B cell (primary cell): ENCODE measurements around the gene SLC10A2. TPM values are rescaled to one million over a fixed set of nuclear protein-coding genes. Genes with fewer than 3 reads are reported as not detected.

Experiments
- ATAC-seq: fragments of 200-7000 bp; cut with Tn5 transposase; one replicate; pipeline ENCODE4 v1.10.0; 2021; ENCODE audit warnings: low read depth, mild to moderate bottlenecking, moderate number of reproducible peaks, moderate library complexity
- CTCF ChIA-PET: fragments of 350-600 bp; sonication (Branson Sonifier 250); formaldehyde crosslinking; loops from one replicate; lab custom pipeline; 2021; ENCODE audit warnings: antibody characterized with exemption, inconsistent platforms; lab: Charles Lee
- POLR2A ChIA-PET: fragments of 350-600 bp; sonication (Branson Sonifier 250); formaldehyde crosslinking; loops from one replicate; lab custom pipeline; 2021; ENCODE audit warnings: antibody characterized with exemption; lab: Charles Lee
- DNase-seq: peaks from one replicate; pipeline ENCODE4 v3.0.0; 2013
- H2AFZ ChIP-seq: 2 replicates; pipeline ENCODE4 v1.6.1; 2012; ENCODE audit warnings: mild to moderate bottlenecking, low read depth, low read length; ENCODE audit not compliant: insufficient read depth, poor library complexity, severe bottlenecking
- H3K27ac ChIP-seq, 2 donors: 1 replicate in 1 of 2; 2 replicates in 1 of 2; pipeline ENCODE4 v1.5.1; 2012 to 2013; ENCODE audit warnings: low read length in 2 of 2, mild to moderate bottlenecking in 2 of 2, moderate library complexity in 1 of 2
- H3K27me3 ChIP-seq, 4 experiments: fragments of 200-600 bp in 1 of 4; sonication (generic) in 1 of 4; replicated peaks in 1 of 4; 1 replicate in 2 of 4; 2 replicates in 2 of 4; pipeline versions ENCODE4 v1.6.1 to v1.7.0; 2013 to 2016; ENCODE audit warnings: low read length in 3 of 4, mild to moderate bottlenecking in 2 of 4, mixed read lengths in 1 of 4, moderate library complexity in 1 of 4; ENCODE audit not compliant: insufficient read depth in 4 of 4, control insufficient read depth in 3 of 4; ENCODE audit errors: control extremely low read depth in 1 of 4
- H3K36me3 ChIP-seq, 2 experiments: replicated peaks in 1 of 2; 1 replicate in 1 of 2; 2 replicates in 1 of 2; pipeline versions ENCODE4 v1.6.1 to v1.7.1; 2013; ENCODE audit warnings: low read length in 1 of 2; ENCODE audit not compliant: insufficient read depth in 2 of 2, control insufficient read depth in 1 of 2; ENCODE audit errors: control extremely low read depth in 1 of 2, extremely low read depth in 1 of 2
- H3K4me1 ChIP-seq, 2 donors: fragments of 200-600 bp in 1 of 2; sonication (generic) in 1 of 2; 1 replicate in 1 of 2; 2 replicates in 1 of 2; pipeline versions ENCODE4 v1.5.1 to v1.6.1; 2013 to 2017; ENCODE audit warnings: low read length in 2 of 2; ENCODE audit not compliant: control insufficient read depth in 2 of 2, insufficient read depth in 2 of 2
- H3K4me2 ChIP-seq: replicated peaks from 2 replicates; pipeline ENCODE3; 2012; ENCODE audit warnings: mild to moderate bottlenecking, low read depth, low read length; ENCODE audit not compliant: poor library complexity, severe bottlenecking
- H3K4me3 ChIP-seq, 5 experiments: fragments of 200-600 bp in 1 of 5; sonication (generic) in 1 of 5; 1 replicate in 3 of 5; 2 replicates in 2 of 5; pipeline versions ENCODE4 v1.5.1 to v1.7.0; 2011 to 2016; ENCODE audit warnings: low read length in 4 of 5, mild to moderate bottlenecking in 4 of 5, low read depth in 2 of 5, control low read depth in 1 of 5, moderate library complexity in 1 of 5; ENCODE audit not compliant: insufficient read depth in 1 of 5; ENCODE audit errors: control extremely low read depth in 1 of 5, extremely low read depth in 1 of 5
- H3K79me2 ChIP-seq: fragments of 200-600 bp; sonication (generic); one replicate; pipeline ENCODE4 v1.6.0; 2016; ENCODE audit warnings: low read length; ENCODE audit not compliant: control insufficient read depth, insufficient read depth
- H3K9ac ChIP-seq: fragments of 200-600 bp; sonication (generic); 2 replicates; pipeline ENCODE4 v1.6.1; 2017; ENCODE audit warnings: mild to moderate bottlenecking, low read length, moderate library complexity
- H3K9me3 ChIP-seq, 3 donors: one replicate each; pipeline versions ENCODE4 v1.6.1 to v1.7.1; 2013; ENCODE audit warnings: low read length in 2 of 3; ENCODE audit not compliant: control insufficient read depth in 2 of 3, insufficient read depth in 1 of 3; ENCODE audit errors: control extremely low read depth in 1 of 3
- H4K20me1 ChIP-seq: 2 replicates; pipeline ENCODE4 v1.6.0; 2012; ENCODE audit warnings: mild to moderate bottlenecking, low read length; ENCODE audit not compliant: insufficient read depth, control insufficient read depth, poor library complexity, severe bottlenecking
- H3K27ac Mint-ChIP-seq: one replicate; pipeline ENCODE4 v1.8.0; 2021; ENCODE audit warnings: mixed read lengths
- H3K27me3 Mint-ChIP-seq: one replicate; pipeline ENCODE4 v1.8.0; 2021; ENCODE audit warnings: mixed read lengths
- H3K4me1 Mint-ChIP-seq: one replicate; pipeline ENCODE4 v1.8.0; 2021; ENCODE audit warnings: mixed read lengths
- H3K4me3 Mint-ChIP-seq: one replicate; pipeline ENCODE4 v1.8.0; 2021; ENCODE audit warnings: mixed read lengths
- H3K9me3 Mint-ChIP-seq: one replicate; pipeline ENCODE4 v1.8.0; 2022; ENCODE audit warnings: mixed read lengths; ENCODE audit not compliant: insufficient read depth
- EZH2 ChIP-seq: IDR thresholded peaks from 2 replicates; pipeline ENCODE4 v1.6.1; 2012; ENCODE audit warnings: borderline replicate concordance, low read depth, mild to moderate bottlenecking, moderate library complexity, low read length; ENCODE audit not compliant: insufficient read depth, poor library complexity, severe bottlenecking
- WGBS: methylation state at CpG from one replicate; pipeline ENCODE4 v1.1.5; 2013; ENCODE audit warnings: missing lambda C conversion rate; ENCODE audit not compliant: insufficient coverage; 5-methylcytosine and 5-hydroxymethylcytosine counted together
- intact Hi-C: fragments of 100-400 bp; cut with micrococcal nuclease; formaldehyde crosslinking; loops from one replicate; pipeline ENCODE4 v1.10.0; 2022
- polyA plus RNA-seq: library from polyadenylated mRNA; depleted of rRNA; stranded (reverse); fragments of >200 nt; gene quantifications from 2 replicates; pipeline ENCODE4 v1.2.3, GENCODE V29; 2012
- total RNA-seq, 2 donors: library from RNA; stranded (reverse); fragments of 120-200 nt in 1 of 2; gene quantifications; 1 replicate in 1 of 2; 2 replicates in 1 of 2; pipeline versions ENCODE4 v1.2.3 to v1.2.4, GENCODE V29; 2013 to 2022
- TF ChIP-seq, protein P1 (sequence below): fragments of 200-600 bp; IDR thresholded peaks from one replicate; pipeline ENCODE4 v1.8.0; 2022; ENCODE audit warnings: antibody characterized with exemption, mild to moderate bottlenecking

SLC10A2 gene
- total and polyA plus RNA-seq, 2 donors (not counting 1 experiment from before 2014, with no cell fraction given), result not detected

GRCh38 chr13:103006641-103007426, 59.4 kb downstream of the SLC10A2 start:
- peaks cover 27% of the 10 kb centered on the region for H3K4me1 Mint-ChIP-seq
- ChIA-PET POLR2A (no interaction called here), CTCF (no interaction called here)
- TF ChIP-seq, protein P1, sequence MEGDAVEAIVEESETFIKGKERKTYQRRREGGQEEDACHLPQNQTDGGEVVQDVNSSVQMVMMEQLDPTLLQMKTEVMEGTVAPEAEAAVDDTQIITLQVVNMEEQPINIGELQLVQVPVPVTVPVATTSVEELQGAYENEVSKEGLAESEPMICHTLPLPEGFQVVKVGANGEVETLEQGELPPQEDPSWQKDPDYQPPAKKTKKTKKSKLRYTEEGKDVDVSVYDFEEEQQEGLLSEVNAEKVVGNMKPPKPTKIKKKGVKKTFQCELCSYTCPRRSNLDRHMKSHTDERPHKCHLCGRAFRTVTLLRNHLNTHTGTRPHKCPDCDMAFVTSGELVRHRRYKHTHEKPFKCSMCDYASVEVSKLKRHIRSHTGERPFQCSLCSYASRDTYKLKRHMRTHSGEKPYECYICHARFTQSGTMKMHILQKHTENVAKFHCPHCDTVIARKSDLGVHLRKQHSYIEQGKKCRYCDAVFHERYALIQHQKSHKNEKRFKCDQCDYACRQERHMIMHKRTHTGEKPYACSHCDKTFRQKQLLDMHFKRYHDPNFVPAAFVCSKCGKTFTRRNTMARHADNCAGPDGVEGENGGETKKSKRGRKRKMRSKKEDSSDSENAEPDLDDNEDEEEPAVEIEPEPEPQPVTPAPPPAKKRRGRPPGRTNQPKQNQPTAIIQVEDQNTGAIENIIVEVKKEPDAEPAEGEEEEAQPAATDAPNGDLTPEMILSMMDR, result no peak
- no peak for TF ChIP-seq EZH2
- ATAC-seq (peak; percentile 74), DNase-seq (peak; percentile 57)
- Histone ChIP-seq H3K4me3 (peak overlapping the region; percentile 3 to 58 (median 16)), H3K4me1 (peaks cover 22 to 27% of the 10 kb centered on the region in 2 donors), H3K9me3 (peaks cover under 1 to 3% (median 1%) of the 10 kb centered on the region in 3 donors), H4K20me1 (no peaks in the 10 kb centered on the region), H3K27ac (peak overlapping the region; percentile 46 to 73), H3K27me3 (no peaks in the 10 kb centered on the region), H3K4me2 (peak overlapping the region; percentile 65), H3K79me2 (no peaks in the 10 kb centered on the region), H2AFZ (peak overlapping the region; percentile 61), H3K36me3 (peaks cover 0 to 1% of the 10 kb centered on the region in 2 experiments), H3K9ac (peak overlapping the region; percentile 63)
- H3K27ac Mint-ChIP-seq, result peak overlapping the region; percentile 79
- H3K9me3 Mint-ChIP-seq, result no peaks in the 10 kb centered on the region
- no peaks in the 10 kb centered on the region for H3K27me3 Mint-ChIP-seq
- WGBS, result 15% methylated on average over 7 of the region's 11 CpGs
- H3K4me3 Mint-ChIP-seq, result peak overlapping the region; percentile 80
- intact Hi-C loops, result no loop called here

DNA sequence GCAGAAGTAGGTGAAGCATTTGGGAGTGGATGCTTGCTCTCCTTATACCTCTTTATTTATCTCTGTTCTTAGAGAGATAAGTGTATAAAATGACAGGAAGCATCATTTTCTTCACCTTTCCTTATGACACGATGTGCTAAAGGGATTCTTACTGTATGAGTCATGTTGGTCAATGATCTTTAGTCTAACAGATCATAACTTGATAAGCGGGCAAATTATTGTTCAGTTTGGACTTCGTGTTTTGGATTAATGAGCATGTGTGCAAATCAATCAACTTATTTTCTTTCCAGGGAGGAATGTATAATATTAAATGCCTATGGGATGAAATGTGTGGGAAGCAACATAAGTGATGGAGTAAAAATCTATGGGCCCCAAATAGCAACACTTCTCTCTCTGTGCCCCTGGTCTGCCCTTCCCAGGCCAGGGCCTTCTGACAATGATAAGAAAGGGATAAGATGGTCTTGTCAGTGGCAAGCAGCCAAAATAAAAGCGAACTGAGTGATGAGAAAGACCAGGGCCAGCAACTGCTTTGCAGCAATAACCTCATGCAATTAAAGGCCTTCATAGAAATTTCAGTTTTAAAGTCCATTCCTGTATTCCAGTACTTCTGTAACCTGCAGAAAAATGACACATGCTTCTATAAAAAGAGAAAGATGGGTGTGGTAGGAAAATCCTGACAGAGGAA, 61.4 kb downstream of the SLC10A2 start:
- no peak for TF ChIP-seq EZH2
- TF ChIP-seq, protein P1, result no peak
- intact Hi-C loops, result no loop called here
- H3K27me3 Mint-ChIP-seq, result no peaks in the 10 kb centered on the region
- POLR2A ChIA-PET, result no interaction called here
- Histone ChIP-seq H3K27ac (no peak overlapping the region), H3K9ac (no peak overlapping the region), H4K20me1 (no peaks in the 10 kb centered on the region), H3K9me3 (peaks cover 1 to 17% (median 12%) of the 10 kb centered on the region in 3 donors), H3K4me1 (peaks cover 32 to 44% of the 10 kb centered on the region in 2 donors), H3K36me3 (peaks cover 0 to 1% of the 10 kb centered on the region in 2 experiments), H3K4me3 (no peak overlapping the region), H3K79me2 (no peaks in the 10 kb centered on the region), H3K4me2 (no peak overlapping the region), H2AFZ (no peak overlapping the region), H3K27me3 (no peaks in the 10 kb centered on the region)
- CTCF ChIA-PET, result no interaction called here
- DNase-seq, result no peak
- H3K4me3 Mint-ChIP-seq, result no peak overlapping the region
- peaks cover 36% of the 10 kb centered on the region for H3K4me1 Mint-ChIP-seq
- 100% methylated on average over 1 of the region's 4 CpGs for WGBS
- no peak overlapping the region for H3K27ac Mint-ChIP-seq
- no peak for ATAC-seq
- peaks cover 3% of the 10 kb centered on the region for H3K9me3 Mint-ChIP-seq
